ENCODE results near the gene LRRC7. TPM values are rescaled to one million over a fixed set of nuclear protein-coding genes. Genes with fewer than 3 reads are reported as not detected.

The LRRC7 gene
- total RNA-seq, 1 donor from 2014 or later = not detected

DNA sequence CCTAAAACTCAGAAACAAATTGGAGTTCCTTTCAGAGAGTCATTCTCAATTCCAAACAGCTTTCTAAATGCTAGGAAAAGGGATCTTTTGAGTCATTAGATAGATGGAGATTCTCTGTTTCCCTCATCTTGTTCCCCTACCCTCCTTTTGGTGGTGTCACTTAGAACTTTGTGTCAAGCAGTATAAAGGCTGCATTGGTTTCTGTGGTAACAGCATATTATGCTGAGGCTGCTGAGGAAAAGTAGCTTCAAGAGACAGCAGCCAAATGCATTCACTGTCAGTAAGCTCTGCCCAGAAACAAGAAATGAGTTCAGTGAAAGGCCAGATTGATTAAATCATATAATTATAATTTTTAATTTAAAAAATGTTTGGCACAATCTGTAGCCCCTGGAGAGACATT, 493.5 kb downstream of the LRRC7 start:
- H3K27me3 ChIP-seq (ENCODE audit: control insufficient read depth, insufficient read depth, low read length) = no peaks in the 10 kb centered on the region
- DNase-seq (ENCODE audit: low read depth) (no peak), FAIRE-seq (no peak)
- TF ChIP-seq, protein P1, sequence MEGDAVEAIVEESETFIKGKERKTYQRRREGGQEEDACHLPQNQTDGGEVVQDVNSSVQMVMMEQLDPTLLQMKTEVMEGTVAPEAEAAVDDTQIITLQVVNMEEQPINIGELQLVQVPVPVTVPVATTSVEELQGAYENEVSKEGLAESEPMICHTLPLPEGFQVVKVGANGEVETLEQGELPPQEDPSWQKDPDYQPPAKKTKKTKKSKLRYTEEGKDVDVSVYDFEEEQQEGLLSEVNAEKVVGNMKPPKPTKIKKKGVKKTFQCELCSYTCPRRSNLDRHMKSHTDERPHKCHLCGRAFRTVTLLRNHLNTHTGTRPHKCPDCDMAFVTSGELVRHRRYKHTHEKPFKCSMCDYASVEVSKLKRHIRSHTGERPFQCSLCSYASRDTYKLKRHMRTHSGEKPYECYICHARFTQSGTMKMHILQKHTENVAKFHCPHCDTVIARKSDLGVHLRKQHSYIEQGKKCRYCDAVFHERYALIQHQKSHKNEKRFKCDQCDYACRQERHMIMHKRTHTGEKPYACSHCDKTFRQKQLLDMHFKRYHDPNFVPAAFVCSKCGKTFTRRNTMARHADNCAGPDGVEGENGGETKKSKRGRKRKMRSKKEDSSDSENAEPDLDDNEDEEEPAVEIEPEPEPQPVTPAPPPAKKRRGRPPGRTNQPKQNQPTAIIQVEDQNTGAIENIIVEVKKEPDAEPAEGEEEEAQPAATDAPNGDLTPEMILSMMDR (IDR thresholded peaks at IDR 0.05; ENCODE audit: insufficient read depth, low read length, severe bottlenecking) = no peak
- H3K4me3 ChIP-seq (ENCODE audit: low read depth, low read length) = no peak overlapping the region
- H3K36me3 ChIP-seq (ENCODE audit: control insufficient read depth, insufficient read depth, low read length) = no peaks in the 10 kb centered on the region

- DNase-seq (ENCODE audit: low read depth) (no peak), FAIRE-seq (no peak)
- H3K36me3 ChIP-seq (ENCODE audit: control insufficient read depth, insufficient read depth, low read length) = no peaks in the 10 kb centered on the region
- TF ChIP-seq, protein P1 (IDR thresholded peaks at IDR 0.05; ENCODE audit: insufficient read depth, low read length, severe bottlenecking) = no peak
- no peaks in the 10 kb centered on the region for H3K27me3 ChIP-seq (ENCODE audit: control insufficient read depth, insufficient read depth, low read length)
- H3K4me3 ChIP-seq (ENCODE audit: low read depth, low read length) = no peak overlapping the region
Measured at GRCh38 chr1:70063861-70064260, 496.1 kb downstream of the LRRC7 start.

DNA sequence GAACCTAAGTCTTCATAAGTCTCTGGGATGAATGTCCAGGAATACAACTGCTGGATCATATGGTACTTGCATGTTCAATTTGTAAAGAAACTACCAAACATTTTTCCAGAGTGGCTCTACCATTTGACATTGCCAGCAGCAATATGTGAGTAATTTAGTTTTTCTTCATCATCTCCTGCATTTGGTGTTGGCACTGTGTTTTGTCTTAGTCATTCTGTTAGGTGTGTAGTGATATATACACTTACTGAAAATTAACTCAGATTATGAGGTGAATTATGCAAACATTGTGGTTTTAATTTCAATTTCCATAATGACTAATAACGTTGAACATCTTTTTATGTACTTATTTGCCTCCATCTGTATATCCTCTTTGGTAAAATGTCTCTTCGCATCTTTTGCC, 499.0 kb downstream of the LRRC7 start:
- H3K4me3 ChIP-seq (ENCODE audit: low read depth, low read length) = no peak overlapping the region
- no peak for FAIRE-seq
- TF ChIP-seq, protein P1 (IDR thresholded peaks at IDR 0.05; ENCODE audit: insufficient read depth, low read length, severe bottlenecking) = no peak
- no peaks in the 10 kb centered on the region for H3K27me3 ChIP-seq (ENCODE audit: control insufficient read depth, insufficient read depth, low read length)
- no peak for DNase-seq (ENCODE audit: low read depth)
- H3K36me3 ChIP-seq (ENCODE audit: control insufficient read depth, insufficient read depth, low read length) = no peaks in the 10 kb centered on the region

DNA sequence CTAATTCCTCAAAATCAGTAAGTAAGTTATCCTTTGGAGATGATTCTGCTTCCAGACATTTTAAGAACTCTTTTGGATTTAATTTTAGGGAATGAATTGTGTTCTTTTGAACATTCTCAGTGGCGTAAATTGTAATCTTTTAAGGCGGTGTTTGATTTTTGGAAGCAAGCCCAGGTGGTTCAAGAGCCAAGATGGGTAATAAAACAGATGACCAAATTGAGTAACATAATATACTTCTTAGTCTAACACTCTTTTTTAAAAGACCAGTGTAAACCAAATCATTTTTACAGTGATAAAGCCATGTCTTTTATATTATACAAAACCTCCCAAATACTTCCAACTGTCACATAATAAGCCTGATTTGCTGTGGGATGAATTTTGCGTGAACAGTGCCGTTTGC, 503.9 kb downstream of the LRRC7 start:
- FAIRE-seq = no peak
- TF ChIP-seq, protein P1 (IDR thresholded peaks at IDR 0.05; ENCODE audit: insufficient read depth, low read length, severe bottlenecking) = no peak
- DNase-seq (ENCODE audit: low read depth) = no peak
- no peak overlapping the region for H3K4me3 ChIP-seq (ENCODE audit: low read depth, low read length)
- H3K27me3 ChIP-seq (ENCODE audit: control insufficient read depth, insufficient read depth, low read length) = no peaks in the 10 kb centered on the region
- H3K36me3 ChIP-seq (ENCODE audit: control insufficient read depth, insufficient read depth, low read length) = no peaks in the 10 kb centered on the region

DNA sequence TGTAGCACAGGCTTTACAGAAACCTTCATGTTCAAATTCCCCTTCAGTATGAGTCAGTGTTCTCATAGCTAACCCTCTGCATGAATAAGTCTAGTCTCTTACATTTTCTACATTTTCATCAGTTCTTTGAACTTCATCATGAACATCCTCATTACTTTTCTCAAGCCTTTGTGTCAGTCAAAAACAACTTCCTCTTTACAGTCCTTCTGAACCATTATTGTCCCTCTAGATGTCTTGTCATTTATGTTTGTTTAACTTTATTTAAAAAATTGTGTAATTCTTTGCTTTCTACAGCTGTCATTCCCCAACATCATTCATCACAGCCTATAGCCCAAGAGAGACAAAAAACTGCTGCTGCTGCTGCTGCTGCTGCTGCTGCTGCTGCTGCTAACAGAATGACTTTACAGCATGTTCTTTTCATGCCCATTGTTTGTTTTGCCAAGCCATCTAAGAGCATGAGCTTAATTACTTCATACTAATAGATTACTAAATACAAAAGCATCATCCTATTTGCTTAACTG, 504.6 kb downstream of the LRRC7 start:
- FAIRE-seq (no peak), DNase-seq (ENCODE audit: low read depth) (peak; percentile 5)
- Histone ChIP-seq H3K27me3 (ENCODE audit: control insufficient read depth, insufficient read depth, low read length) (no peaks in the 10 kb centered on the region), H3K36me3 (ENCODE audit: control insufficient read depth, insufficient read depth, low read length) (no peaks in the 10 kb centered on the region), H3K4me3 (ENCODE audit: low read depth, low read length) (no peak overlapping the region)
- TF ChIP-seq, protein P1 (IDR thresholded peaks at IDR 0.05; ENCODE audit: insufficient read depth, low read length, severe bottlenecking) = no peak

DNA sequence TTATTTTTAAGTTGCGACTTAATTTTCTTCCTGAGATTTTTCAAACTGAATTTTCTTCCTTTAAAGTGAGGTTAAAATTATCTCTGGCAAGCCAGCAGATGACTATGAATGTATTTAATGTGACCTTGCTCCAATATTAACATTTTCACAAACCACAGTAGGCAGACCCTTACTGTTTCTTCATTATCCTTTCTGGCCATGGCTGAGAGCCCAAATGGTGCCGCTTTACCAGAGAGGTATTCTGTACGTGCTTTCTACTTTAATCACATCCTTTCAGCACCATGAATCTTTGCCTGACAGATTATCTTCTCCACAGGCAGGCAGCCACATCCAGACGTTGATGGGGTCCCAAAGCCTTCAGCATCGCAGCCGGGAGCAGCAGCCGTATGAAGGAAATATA, 508.0 kb downstream of the LRRC7 start:
- Histone ChIP-seq H3K4me3 (ENCODE audit: low read depth, low read length) (no peak overlapping the region), H3K36me3 (ENCODE audit: control insufficient read depth, insufficient read depth, low read length) (no peaks in the 10 kb centered on the region), H3K27me3 (ENCODE audit: control insufficient read depth, insufficient read depth, low read length) (no peaks in the 10 kb centered on the region)
- DNase-seq (ENCODE audit: low read depth) = no peak
- no peak for FAIRE-seq
- TF ChIP-seq, protein P1 (IDR thresholded peaks at IDR 0.05; ENCODE audit: insufficient read depth, low read length, severe bottlenecking) = no peak
